GM18505 (cell line): Measurements from ENCODE around the gene DLG4.
"Not testable (repeated sequence)": the region's sequence is repeated elsewhere in the genome, so short reads cannot be mapped to it uniquely, and the experiment has no call there.

Source experiments
- ATAC-seq: cut with Tn5 transposase; IDR thresholded peaks from one replicate; pipeline ENCODE4 v1.9.1; 2021; ENCODE audit not compliant: unreplicated experiment
- POLR2A ChIP-seq: IDR thresholded peaks from 4 replicates; pipeline ENCODE4 v1.6.1; 2011; ENCODE audit warnings: borderline replicate concordance; ENCODE audit not compliant: insufficient read depth, insufficient read length; ENCODE audit errors: extremely low read depth

Gene DLG4

DNA sequence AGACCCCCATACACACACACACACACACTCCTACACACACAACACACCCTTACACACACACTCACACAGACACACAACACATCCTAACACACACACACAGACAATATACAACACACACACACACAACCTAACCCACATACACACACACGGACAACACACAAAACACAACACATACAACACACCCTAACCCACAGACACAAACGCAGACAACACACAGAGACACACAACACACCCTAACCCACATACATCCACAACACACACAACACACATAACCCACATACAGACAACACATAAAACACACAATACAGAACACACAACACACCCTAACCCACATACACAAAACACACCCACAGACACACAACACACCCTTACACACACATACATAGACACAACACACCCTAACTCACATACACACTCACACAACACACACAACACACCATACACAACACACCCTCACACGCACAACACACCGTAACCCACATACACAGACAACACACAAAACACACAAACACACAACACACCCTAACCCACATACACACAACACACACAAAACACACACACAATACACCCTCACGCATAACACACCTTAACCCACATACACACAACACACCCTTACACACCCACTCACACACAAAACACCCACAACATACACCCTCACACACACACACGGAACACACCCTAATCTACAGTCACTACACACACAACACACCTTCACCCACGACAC, 44.9 kb downstream of the DLG4 start:
- no peak for ATAC-seq

DNA sequence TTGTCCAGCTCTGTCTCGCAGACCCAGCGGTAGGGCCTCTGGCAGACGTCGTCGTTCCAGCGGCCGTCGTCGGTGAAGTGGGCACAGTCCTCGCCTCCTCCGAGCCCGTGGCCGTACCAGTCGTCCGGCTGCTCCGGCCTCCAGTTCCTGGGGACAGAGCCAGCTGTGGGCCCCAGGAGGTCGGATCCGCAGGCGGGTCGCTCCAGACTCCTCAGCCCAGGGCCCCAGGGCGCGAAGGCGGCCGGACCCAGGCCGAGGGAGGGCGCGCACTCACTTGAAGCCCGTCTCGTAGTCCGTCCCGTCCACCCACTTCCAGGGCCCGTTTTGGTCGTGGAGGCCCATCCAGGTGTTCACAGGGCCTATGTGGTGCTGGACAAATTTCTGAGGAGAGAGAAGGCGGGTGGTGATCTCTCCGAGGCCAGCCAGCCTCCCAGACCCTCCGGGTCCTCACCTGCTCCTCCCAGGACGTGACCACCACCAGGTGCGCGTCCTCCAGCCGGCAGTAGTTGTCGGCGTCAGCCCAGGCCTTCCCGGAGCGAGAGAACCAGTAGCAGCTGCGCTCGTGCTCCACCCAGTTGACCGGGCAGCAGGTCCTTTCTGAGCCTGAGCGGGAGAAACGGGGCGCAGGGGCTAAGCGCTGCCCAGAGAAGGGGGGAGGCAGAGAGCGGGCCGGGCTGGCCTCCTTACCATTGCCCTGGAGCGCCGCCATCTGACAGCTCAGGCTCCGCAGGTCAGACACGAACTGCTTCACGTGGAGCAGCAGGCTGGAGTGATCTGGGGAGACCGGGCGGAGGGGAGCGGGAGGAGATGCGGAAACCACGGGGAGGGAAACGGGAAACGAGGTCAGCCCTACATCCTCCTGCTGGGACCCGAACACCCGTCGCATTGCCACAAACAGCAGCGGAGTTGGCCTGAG, 45.7 kb downstream of the DLG4 start:
- ATAC-seq, result no peak
- no peak for TF ChIP-seq POLR2A

More for the DNA sequence above, 44.9 kb downstream of the DLG4 start:
- no peak for TF ChIP-seq POLR2A

DNA sequence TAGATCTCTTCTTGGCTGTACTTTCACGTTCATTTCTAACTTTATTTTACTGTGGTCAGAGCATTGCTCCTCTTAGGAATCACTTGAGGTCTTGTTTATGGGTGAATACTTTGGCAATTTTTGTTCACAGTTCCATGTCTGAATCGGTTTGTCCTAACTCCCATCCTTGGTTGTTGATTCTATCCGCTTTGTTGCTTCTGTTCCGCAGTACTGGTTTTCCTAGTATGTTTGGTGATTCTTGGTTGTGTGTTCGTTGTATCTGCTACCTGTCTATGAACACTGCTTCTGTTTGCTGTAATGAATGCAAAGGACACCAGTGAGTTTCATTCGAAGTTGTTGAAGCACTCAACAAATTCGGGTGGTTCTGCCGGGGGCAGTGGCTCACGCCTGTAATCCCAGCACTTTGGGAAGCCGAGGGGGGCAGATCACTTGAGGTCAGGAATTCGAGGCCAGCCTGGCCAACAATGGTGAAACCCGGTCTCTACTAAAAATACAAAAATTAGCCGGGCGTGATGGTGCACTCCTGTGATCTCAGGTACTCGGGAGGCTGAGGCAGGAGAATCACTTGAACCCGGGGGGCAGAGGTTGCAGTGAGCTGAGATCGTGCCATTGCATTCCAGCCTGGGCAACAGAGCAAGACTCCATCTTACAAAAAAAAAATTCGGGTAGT, 47.0 kb downstream of the DLG4 start:
- ATAC-seq, result not testable (repeated sequence)

DNA sequence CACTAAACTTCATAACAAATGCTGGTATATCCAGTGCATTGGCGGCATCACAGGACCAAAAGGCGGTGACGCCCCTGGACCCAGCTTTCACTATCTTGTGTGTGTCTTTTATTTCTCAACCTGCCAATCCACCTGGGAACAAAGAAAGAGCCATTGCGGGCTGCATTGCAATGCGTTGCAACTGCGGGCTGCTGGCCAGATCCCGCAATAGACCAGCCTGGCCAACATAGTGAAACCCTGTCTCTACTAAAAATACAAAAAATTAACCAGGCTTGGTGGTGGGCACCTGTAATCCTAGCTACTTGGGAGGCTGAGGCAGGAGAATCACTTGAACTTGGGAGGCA, 50.1 kb downstream of the DLG4 start:
- ATAC-seq, result not testable (repeated sequence)

DNA sequence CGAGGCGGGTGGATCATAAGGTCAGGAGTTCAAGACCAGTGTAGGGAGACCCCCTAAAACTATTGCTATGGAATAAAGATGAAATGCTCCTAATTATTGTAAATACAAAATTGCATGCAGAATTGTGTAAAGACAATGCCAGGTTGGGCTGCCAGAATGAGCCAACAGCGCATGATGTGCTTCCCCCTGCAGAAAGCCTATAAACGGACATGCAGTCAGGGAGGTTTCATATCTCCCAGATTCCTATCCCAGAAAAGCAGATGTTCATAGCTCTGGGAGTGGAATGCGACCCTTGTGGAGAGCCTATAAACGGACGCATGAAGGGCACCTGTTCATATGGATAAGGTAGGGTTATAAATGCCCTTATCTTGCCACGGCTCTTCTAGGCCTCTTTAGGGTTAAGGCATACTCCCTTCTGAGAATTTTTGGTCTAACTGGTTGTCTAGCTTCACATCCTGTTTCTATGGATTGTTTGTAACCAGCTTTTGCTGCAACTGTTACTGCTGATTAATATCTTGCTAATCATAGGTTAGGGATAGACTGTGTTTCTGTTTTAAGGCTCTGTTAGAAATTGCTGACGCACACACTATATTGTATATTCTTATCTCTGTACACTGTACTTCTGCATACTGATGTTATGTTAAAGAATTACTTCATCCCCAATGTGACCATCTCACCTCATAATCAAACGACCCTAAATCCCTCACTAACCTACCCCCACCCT, 50.6 kb downstream of the DLG4 start:
- not testable (repeated sequence) for ATAC-seq

DNA sequence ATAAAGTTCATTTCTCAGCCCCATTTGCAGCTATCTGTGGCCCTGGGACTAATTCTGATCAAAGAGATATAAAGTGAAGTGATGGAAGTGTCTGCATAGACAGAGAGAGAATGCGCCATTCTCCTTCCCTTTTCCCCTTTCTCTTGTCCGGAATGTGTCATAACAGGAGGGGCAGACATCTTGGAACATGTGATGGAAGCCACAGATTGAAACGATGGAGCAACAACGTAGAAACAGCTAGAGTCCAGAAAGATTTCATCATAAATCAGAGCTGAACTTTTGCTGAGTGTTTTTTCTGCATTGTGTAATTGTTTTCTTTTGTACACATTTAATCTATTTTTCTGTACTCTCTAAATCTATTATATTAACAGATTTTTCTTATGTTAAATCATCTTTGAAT, 51.8 kb downstream of the DLG4 start:
- TF ChIP-seq POLR2A, result no peak
- no peak for ATAC-seq

GRCh38 chr17:7166873-7167272, 52.8 kb downstream of the DLG4 start:
- no peak for ATAC-seq
- TF ChIP-seq POLR2A, result no peak

- not testable (repeated sequence) for ATAC-seq
Observed at GRCh38 chr17:7159571-7159970, 60.1 kb downstream of the DLG4 start.

DNA sequence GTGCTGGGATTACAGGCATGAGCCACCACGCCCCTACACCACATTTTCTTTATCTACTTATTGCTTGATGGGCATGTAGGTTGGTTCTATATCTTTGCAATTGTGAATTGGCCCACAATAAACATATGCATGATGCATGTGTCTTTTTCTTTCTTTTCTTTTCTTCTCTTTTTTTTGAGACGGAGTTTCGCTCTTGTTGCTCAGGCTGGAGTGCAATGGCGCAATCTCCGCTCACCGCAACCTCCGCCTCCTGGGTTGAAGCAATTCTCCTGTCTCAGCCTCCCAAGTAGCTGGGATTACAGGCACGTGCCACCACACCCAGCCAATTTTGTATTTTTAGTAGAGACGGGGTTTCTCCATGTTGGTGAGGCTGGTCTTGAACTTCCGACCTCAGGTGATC, 61.2 kb downstream of the DLG4 start:
- ATAC-seq, result not testable (repeated sequence)

DNA sequence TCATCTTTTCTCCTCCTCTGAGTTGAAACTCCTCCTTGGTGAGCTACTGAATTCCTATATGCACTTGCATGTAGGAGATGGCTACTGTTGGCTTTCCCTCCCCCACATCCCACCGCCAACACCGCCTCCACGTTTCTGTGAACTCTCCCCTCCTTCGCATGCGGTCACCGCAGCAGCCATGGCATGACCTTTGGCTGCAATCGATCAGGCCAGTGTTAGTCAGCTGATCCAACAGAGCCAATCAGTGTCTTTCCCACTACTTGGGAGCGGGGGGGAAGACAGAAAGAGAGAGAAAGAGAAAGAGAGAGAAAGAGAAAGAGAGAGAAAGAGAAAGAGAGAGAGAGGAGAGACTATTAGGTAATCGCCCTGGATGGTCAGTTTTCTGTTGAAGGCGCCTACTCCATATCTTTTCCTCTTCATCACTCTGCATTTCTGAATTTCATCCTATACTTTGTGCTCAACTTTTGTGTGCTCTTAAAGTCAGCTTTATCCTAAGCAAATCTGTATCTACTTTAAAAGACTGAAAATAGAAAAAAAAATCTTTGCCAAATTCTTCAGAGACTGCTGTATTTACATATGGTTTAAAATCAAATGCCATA, 63.2 kb downstream of the DLG4 start:
- no peak for ATAC-seq
- no peak for TF ChIP-seq POLR2A

DNA sequence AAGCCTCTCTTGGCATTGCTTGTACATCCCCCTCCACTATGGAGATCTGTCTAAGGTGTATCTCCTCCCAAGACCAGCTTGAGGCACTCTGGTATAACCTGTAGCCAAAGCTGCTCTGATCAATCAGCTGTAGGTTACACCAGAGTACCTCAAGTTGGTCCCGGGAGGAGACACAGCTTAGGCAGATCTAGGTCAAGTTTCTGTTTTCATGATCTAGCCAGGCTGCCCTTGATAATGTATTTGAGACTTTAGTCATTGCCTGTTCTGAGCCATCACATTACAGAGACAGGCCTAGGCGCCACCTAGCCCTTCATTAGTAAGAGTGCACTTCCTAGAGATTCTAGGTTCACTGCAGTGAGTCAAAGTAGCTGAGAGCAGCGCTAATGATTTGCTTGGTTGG, 71.9 kb downstream of the DLG4 start:
- ATAC-seq, result no peak
- TF ChIP-seq POLR2A, result no peak

DNA sequence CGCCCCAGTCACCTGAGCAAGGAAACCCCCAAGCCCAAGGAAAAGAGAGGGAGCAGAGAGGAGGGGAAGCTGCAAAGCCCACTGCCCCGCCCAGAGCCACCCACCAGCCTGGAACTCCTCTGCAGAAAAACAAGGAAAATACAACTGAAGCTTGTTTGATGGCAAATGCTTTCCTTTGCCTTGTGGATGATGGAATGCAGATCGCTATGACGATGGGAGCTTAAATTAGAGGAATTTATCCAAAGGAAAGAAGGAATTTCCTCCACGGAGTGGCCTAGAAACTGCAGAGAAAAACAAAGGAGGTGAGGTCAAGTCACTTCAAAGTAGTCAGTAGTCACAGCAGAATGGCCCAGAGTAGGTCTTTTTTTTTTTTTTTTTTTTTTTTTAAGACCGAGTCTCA, 73.5 kb downstream of the DLG4 start:
- no peak for ATAC-seq
- no peak for TF ChIP-seq POLR2A

- ATAC-seq, result no peak
- TF ChIP-seq POLR2A, result no peak
Observed at GRCh38 chr17:7144213-7144612, 75.4 kb downstream of the DLG4 start.
